GM19372 (cell line): ENCODE data around the gene SND1.

ENCODE experiments used
- ATAC-seq: cut with Tn5 transposase; IDR thresholded peaks from one replicate; pipeline ENCODE4 v1.9.1; 2021; ENCODE audit warnings: mild to moderate bottlenecking, low read depth, moderate library complexity; ENCODE audit not compliant: unreplicated experiment

Gene SND1

DNA sequence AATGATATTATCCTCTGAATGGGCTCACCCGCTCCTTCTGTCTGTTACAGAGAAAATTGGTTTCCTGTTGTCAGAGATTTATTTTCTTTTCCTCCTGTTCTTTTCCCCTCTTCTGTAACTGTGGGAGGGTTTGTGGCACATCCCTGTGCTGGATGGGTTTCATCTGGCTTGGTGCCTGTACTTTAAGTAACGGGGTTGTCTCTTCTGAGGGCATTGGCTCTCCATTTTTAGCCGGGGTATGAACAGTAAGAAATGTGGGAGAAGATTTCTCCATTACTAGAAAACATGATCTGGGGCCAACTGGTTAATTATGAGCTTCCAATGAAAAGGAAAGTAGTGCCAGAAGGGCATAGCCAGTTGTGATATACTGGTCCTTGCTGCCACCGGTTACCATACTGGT lies 142.6 kb downstream of the SND1 start:
- no peak for ATAC-seq

DNA sequence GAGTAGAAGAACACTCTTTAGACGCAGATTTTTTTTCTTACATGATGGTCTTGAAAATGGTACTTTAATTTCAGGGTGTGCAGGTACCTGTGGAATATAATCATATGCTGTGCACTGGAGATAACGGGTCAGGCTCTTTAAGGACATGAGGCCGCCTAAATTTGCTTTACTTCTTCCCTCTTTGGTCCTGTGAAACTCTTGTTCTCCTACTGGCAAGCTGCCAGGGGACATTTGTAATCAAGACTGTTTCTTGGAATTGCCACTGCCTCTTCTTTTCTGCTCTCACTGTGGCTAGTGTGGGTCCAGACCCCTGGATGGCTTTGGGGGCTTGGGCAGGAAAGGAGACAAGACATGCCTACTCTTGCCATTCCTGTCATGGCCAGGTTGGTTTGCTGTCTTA lies 146.0 kb downstream of the SND1 start:
- ATAC-seq, result no peak

DNA sequence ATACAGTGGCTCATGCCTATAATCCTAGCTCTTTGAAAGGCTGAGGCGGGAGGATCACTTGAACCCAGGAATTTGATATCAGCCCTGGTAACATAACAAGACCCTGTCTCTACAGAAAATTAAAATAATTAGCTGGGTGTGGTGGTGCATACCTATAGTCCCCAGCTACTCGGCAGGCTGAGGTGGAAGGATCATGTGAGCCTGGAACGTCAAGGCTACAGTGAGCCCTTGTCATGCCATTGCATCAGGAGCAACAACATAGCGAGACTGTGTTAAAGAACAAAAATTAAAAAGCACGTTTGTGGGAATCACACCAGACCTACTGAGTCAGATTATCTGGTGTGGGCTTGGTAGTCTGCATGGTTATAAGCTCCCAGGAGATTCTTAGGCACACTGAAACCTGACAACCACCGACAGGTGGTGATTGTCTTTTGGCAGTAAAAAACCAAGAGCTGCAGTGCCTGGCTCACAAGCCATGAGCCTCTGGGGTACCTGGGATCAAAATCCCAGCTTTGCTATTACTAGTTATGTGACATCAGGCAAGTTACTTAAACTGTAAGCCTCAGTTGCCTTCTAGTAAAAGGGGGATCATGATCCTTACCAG lies 146.9 kb downstream of the SND1 start:
- ATAC-seq, result no peak

DNA sequence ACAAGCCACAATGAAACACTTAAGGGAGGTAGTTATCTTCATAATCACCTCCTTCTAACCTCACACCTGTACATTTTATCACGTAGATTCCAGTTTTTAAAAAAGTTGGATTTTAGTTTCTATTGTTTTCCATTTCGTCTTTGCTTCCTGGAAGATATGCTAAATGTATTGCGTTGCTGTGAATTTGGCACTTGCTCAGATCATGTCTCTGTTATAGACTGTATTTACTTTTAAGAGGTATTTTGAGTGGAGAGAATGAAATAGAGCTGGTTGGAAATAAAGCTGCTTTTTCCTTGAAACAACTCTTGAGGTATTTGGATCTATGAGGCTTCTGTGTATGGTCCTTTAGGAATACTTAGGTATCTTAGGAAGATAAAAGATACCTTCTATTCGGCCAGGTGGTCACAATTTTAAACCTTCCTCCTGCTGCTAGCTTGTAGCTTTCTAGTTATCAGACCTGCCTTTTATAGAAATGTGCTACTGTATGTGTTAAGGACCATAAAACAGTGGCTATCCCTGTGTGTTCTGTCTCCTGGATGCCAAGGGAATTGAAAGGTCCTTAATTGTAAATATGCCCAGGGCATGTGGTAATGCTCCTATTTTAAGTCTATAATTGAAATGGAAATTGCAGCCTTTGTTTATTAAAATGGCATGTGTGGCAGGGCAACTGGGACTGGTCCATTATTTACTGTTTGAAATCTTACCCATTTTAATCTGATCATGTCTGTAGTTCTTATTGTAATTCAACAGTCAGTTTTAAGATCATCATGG lies 147.7 kb downstream of the SND1 start:
- no peak for ATAC-seq

DNA sequence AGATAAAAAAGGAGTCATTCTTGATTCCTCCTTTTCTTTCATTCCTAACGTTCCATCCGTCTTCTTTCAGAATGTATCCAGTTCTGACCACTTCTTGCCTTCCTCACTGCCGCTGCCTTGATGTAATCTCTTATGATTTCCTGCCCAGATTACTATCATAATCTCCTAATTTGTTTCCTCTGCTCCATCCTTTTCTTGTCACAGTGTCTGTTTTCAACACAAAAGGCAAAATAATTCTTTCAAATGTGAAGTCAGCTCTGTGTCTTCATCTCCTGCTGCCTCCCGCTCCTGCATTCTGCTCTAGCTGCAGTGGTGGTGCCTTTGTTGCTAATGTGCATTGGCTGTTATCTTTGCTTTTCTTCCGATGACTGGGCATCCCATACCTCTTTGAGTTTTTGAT lies 150.9 kb downstream of the SND1 start:
- no peak for ATAC-seq

DNA sequence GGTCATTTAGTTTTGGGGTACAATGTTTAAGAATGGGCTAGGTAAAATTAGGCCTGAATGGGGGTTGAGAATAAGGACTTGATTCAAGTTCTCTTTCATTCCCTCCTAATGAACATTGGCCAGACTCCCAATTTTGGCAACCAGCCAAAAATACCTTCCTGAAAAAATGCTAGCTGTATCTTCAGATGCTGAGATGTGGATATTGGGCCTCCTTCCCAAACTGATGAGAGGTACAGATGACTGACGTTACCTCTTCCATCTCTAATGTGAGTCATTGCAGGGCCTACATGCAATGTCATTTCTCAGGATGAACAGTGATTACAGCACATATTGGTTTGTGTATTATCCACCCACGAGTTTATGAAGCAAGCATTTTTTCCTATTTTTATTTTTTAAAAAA lies 151.6 kb downstream of the SND1 start:
- ATAC-seq, result no peak

DNA sequence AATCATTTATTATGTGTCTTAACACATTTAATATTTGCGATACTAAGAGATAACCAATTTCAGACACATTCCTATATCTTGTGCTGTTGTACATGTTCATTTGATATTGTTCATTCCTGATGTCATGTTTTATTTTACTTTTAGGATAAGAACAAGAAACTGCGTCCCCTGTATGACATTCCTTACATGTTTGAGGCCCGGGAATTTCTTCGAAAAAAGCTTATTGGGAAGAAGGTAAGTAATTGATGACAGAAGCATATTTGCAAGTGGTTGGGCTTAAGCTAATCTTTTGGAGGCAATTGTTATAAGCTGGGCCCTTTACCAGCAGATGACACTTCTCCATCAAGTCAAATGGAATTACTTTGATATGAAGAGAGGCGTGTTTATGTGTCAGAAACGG lies 155.3 kb downstream of the SND1 start:
- ATAC-seq, result no peak

DNA sequence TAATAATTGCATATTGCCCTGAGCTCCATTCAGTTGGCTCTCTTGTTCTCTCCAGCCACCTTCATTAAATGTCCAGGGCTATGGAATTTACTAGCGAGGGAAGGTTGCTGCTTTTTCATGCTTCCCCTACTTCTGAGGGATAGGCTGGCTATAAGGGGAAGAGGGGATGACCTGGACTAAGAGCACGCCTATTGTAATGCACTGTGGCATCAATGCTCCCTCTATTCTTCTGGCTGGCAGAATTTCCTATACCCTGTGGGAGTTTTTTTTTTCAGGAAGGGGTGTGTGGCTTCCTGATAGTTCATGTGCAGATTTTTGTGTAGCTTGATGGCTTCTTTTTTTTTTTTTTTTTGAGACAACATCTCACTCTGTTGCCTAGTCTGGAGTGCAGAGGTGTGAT lies 155.8 kb downstream of the SND1 start:
- no peak for ATAC-seq

DNA sequence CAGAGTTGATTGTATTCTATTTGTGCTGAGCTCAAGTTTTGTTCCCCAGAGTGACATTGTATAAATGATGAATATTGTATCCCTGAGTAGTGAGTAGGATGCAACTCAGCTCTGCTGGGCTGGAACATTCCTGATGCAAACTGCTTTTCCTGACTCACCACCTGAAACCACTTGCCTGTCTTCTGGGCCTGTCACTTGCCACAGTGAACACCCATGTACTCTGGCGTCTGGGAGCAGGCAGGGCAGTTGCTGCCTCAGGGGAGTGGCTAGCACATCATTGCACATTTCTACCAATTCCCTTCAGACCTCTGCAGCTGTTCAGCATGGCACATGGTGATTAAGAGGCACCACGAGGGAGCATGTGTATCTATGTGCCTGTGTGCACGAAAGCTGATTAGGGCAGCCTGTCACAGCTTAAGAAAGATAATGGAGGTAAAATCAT lies 157.3 kb downstream of the SND1 start:
- ATAC-seq, result no peak

DNA sequence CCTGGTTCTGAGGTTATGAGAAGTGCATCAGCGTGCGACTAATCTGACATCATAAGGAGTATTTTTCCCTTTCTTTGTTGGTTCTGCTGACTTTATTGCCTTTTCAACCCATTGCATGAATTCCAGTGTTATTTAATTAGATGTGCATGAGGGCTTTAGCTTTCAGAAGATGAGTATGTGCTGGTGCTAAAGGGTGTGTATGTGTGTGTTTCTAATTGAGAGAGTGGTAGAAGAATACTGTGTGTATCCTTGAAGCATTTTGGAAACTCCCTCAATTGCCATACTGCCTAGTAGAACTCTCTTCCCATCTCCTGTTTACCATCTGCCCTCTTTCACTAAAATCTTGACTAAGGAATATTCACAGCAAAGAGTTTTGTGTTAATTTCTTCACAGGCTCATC lies 158.1 kb downstream of the SND1 start:
- no peak for ATAC-seq

DNA sequence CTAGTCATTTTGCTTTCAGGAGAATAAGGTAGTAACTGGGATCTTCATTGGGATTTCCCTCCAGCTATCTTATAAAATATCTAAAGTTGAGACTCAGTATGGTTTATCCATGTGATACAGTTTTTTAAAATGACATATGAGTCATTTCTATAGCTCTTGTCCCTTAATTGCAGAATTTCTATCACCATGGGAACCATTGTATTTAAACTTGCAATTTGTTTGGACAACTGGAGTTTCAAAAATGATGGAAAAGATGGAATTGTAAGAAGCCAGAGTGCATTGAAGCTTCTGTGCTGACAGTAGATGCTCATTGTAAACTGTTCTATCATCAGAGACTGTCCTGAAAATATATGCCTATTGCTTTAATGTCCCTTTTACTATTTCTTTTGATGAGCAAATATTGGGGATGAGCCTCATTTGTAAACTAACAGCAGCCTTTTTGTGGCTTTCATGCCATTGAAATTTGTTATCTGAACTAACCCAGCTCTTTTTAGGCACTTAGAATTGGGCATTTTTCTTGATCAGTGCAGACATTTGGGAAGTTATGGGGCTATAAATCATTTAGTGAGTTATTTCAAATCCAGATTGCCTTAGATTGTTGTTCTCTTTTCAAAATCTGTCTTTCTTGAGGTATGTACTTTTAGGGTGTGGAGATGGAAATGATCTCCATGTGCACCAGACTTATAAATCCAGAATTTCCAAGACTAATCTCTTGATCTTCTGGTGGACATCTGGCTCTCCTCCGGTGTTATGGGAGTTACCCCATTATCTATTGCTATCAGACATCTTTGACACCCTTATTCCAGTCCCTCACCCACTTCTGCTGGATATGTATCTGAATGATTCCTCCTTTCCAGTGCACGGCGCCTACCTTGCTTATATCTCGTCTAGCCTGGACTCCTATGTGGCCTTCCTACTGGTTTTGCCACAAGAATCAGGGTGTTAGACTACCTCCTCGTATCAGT lies 159.0 kb downstream of the SND1 start:
- no peak for ATAC-seq

DNA sequence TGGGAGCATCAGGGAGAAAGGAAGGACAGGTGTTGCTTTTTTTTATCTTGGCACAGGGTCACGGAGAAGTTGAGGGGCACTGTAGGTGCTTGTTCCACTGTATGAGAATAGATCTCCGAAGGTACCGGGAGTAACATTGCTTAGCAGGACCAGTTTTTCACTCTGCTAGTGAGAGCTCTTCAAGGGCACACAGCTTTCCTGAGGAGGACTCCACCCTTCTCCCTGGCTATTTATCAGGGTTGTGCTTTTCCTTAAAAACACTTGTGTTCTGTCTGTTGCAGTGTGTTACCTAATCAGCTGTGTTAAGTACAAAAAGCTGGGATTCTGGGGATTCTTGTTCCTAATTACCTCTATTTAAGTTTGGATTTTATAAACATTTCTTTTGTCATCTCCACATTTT lies 160.5 kb downstream of the SND1 start:
- ATAC-seq, result no peak

DNA sequence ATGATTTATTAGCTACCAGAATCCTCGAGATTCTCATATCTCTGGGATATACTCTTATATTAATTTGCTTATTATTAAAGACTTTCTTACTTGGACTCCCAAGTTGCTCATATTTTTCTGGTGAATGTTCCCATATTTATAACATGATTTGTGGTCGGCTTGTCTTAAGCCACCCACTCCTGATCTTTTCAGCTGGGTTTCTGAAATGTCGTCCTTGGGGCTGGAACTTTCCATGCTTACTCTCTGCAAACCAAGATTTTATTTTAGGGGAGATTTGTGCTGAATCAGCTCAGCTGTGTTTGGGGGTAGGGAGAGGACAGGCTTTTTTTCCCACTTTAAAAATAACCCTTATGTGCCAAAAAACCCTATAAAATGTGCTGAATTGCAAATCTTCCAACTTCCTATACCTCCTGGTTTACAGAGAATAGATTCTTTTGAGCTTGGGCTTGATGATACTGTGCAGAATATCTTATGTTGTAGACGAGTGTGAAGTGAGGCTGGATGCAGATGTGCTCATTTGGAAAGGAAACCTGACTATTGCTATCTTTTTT lies 162.1 kb downstream of the SND1 start:
- ATAC-seq, result no peak

DNA sequence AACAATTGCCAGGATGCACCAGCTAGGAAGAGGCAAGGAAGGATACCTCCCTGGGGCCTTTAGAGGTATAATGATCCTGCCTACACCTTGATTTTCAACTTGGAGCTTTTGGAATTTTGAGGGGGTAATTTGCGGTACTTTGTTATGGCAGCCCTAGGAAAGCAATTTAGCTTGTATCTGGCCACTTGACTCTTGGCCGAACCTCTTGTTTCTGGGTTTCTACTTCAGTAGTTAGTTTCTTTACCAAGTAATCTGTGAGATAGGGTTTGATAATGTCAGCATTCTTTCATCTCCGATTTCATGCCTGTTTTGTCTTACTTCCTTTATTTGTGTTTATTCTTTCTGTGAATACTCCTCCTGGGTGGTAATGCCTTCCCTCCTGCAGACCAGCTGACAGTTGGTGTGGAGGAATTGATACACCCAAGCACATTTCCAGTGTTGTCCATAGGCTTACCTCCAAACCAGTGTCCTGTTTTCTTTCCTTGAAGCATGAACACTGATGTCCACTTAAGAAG lies 163.7 kb downstream of the SND1 start:
- no peak for ATAC-seq

DNA sequence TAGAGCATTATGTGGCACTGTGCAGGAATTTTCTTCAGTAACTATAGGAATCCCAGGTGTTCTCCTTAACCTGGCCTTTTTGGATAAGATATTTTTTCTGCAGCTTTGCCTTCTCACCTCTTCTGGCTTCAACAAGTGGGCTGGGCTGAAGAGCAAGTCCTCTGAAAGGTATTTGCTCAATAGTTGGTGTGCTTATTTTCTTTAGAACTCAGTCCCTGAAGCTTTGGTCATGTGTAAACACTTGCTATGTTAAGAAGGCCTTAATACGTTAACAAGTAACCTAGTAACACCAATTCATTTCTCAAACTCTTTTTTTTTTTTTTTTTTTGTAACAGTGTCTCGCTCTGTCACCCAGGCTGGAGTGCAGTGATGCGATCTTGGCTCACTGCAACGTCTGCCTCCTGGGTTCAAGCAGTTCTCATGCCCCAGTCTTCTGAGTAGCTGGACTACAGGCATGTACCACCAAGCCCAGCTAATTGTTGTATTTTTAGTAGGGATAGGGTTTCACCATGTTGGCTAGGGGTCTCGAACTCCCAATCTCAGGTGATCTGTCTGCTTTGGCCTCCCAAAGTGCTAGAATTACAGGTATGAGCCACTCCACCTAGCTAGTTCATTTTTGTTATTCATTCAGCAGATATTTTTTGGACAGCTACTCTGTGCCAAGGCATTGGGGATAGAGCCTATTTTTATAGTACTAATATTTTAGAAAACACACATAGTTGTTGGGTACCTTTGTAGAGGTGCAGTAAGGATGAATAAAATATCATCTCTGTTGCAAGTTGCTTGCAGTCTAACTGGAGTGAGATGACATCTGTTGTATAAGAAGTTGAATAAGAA lies 164.6 kb downstream of the SND1 start:
- no peak for ATAC-seq

DNA sequence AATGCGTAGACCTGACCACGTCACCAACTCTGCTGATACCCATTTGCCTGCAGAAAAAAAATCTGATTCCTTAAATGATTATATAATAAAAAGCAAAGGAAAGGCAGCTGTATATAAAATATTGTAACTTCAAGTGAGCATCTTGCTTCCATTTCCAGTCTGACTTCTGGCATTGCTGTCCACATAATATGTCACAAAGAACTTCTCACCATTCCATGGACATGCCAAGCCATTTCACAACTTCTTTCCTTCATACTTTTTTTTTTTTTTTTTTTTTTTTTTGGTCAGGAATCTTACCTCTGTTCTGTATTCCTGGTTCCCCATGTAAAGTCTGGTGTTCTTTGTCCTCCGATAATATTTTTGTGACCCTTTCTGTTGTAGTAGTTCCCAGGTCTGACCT lies 165.5 kb downstream of the SND1 start:
- no peak for ATAC-seq

DNA sequence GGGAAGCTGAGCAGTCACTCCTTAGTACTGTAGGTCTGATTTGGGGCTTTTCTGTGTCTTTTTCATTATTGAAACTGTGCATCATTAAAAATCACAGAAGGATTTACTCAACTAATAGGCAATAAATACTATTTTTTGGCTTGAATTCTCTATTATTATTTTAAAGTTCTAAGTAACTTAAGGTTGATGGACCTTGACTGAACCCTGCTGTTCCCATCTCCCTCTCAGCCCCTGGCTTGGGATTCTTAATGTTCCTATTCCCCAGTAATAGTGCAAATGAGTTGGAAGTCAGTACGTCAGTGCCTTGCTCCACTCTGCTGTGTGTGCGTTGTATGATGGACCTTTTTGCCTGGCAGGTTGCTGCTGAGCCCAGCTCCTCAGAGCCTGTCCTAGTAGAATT lies 166.3 kb downstream of the SND1 start:
- ATAC-seq, result no peak

DNA sequence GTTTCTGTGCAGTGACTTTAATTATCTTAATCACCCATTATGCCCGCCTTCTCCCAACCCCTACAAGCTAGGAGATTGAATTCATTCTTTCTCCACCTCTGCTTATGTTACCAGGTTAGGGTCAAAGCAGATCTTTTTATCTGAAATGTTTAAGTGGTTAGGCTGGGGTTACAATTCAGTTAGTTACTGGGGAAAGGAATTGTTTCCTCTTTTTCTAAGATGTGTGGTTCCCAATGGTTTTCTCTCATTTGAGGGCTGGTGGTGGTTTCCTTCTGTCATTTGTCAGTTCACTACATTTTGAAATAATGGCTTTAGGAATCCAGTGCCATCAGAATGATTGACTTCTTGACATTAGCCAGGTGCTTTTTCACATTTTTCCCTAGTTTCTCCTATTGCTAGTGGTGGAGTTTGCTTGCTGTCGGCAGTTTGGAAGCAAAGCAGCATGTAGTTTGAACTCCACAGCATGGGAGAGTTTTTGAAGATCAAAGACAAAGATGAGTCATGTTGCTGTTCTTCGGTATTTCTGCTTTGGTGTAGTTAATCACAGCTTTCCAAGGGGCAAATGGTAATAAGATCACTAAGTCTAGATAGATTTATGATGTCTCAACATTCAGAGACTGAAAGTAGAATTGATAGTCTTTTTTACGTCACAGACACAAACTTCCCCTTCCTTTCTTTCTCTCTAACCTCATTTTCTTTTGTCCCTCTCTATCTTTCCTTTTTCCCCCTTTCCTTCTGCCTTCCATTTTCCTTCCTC lies 168.2 kb downstream of the SND1 start:
- ATAC-seq, result no peak

DNA sequence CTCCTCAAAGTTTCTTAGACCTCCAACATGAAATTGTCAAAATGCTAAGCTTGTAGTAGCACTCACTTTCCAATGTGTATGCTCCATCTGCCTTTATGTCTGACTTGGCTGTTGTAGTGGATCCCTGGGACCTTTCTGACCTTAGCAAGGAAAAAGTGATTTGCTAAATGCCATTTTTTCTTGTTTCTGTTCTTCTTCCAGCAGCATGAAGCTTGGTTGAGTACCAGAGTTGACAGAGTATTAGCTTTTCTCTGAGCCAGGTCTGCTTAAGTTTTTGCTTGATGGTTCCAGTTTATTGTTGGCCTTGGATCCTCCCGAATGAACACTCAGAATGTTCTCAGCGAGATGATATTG lies 168.7 kb downstream of the SND1 start:
- ATAC-seq, result no peak
